ENCODE data around the gene SPARCL1. TPM values are rescaled to one million over a fixed set of nuclear protein-coding genes. Genes with fewer than 3 reads are reported as not detected.

SPARCL1 gene
- total and polyA plus RNA-seq, 2 experiments from 2014 or later, result 1.5 to 2.4 TPM

DNA sequence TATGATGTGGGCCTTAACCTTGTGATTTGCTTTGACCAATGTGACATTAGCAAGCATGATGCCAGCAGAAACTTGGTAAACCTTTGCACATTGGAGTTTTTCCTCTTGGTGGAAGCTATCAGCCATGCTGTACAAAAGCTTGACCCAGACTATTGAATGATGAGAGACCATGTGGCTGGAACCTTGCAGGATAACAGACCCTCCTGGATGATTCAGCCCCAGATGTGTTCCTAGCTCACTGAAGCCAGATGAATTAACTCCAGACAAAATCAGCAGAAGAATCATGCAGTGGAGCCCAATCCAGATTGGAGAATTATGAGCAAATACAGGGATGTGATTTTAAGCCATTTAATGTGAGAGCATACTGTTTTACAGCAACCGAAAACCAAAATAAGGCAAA is 16.8 kb downstream of the SPARCL1 start (continued):
- TF ChIP-seq, protein P1, sequence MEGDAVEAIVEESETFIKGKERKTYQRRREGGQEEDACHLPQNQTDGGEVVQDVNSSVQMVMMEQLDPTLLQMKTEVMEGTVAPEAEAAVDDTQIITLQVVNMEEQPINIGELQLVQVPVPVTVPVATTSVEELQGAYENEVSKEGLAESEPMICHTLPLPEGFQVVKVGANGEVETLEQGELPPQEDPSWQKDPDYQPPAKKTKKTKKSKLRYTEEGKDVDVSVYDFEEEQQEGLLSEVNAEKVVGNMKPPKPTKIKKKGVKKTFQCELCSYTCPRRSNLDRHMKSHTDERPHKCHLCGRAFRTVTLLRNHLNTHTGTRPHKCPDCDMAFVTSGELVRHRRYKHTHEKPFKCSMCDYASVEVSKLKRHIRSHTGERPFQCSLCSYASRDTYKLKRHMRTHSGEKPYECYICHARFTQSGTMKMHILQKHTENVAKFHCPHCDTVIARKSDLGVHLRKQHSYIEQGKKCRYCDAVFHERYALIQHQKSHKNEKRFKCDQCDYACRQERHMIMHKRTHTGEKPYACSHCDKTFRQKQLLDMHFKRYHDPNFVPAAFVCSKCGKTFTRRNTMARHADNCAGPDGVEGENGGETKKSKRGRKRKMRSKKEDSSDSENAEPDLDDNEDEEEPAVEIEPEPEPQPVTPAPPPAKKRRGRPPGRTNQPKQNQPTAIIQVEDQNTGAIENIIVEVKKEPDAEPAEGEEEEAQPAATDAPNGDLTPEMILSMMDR (conservative IDR thresholded peaks at IDR 0.05; ENCODE audit: low read depth in 2 of 2), result no peak
- TF ChIP-seq, protein P2, sequence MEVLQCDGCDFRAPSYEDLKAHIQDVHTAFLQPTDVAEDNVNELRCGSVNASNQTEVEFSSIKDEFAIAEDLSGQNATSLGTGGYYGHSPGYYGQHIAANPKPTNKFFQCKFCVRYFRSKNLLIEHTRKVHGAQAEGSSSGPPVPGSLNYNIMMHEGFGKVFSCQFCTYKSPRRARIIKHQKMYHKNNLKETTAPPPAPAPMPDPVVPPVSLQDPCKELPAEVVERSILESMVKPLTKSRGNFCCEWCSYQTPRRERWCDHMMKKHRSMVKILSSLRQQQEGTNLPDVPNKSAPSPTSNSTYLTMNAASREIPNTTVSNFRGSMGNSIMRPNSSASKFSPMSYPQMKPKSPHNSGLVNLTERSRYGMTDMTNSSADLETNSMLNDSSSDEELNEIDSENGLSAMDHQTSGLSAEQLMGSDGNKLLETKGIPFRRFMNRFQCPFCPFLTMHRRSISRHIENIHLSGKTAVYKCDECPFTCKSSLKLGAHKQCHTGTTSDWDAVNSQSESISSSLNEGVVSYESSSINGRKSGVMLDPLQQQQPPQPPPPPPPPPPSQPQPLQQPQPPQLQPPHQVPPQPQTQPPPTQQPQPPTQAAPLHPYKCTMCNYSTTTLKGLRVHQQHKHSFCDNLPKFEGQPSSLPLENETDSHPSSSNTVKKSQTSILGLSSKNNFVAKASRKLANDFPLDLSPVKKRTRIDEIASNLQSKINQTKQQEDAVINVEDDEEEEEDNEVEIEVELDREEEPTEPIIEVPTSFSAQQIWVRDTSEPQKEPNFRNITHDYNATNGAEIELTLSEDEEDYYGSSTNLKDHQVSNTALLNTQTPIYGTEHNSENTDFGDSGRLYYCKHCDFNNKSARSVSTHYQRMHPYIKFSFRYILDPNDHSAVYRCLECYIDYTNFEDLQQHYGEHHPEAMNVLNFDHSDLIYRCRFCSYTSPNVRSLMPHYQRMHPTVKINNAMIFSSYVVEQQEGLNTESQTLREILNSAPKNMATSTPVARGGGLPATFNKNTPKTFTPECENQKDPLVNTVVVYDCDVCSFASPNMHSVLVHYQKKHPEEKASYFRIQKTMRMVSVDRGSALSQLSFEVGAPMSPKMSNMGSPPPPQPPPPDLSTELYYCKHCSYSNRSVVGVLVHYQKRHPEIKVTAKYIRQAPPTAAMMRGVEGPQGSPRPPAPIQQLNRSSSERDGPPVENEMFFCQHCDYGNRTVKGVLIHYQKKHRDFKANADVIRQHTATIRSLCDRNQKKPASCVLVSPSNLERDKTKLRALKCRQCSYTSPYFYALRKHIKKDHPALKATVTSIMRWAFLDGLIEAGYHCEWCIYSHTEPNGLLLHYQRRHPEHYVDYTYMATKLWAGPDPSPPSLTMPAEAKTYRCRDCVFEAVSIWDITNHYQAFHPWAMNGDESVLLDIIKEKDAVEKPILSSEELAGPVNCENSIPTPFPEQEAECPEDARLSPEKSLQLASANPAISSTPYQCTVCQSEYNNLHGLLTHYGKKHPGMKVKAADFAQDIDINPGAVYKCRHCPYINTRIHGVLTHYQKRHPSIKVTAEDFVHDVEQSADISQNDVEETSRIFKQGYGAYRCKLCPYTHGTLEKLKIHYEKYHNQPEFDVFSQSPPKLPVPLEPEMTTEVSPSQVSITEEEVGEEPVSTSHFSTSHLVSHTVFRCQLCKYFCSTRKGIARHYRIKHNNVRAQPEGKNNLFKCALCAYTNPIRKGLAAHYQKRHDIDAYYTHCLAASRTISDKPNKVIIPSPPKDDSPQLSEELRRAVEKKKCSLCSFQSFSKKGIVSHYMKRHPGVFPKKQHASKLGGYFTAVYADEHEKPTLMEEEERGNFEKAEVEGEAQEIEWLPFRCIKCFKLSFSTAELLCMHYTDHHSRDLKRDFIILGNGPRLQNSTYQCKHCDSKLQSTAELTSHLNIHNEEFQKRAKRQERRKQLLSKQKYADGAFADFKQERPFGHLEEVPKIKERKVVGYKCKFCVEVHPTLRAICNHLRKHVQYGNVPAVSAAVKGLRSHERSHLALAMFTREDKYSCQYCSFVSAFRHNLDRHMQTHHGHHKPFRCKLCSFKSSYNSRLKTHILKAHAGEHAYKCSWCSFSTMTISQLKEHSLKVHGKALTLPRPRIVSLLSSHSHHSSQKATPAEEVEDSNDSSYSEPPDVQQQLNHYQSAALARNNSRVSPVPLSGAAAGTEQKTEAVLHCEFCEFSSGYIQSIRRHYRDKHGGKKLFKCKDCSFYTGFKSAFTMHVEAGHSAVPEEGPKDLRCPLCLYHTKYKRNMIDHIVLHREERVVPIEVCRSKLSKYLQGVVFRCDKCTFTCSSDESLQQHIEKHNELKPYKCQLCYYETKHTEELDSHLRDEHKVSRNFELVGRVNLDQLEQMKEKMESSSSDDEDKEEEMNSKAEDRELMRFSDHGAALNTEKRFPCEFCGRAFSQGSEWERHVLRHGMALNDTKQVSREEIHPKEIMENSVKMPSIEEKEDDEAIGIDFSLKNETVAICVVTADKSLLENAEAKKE (CRISPR knock-in tag; IDR thresholded peaks at IDR 0.05), result no peak

DNA sequence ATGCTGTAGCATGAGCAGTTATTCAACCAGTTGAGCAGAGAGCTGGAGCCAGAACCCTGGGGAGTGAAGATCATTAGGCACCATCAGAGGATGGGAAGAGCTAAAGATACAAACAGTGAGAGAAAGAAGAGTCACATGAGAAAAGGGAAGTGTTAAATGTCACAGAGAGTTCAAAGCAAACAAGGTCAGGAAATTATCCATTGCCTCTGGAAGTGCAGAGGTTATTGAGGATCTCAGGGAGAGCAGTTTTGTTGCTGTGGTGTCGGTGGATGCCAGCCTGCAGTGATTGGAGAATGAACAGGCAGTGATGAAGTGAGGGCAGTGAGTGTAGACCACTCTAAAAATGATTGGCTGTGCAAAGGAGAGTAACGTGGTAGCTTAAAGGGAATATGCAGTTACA is 17.7 kb downstream of the SPARCL1 start:
- H3K4me1 Mint-ChIP-seq, result peaks cover 6% of the 10 kb centered on the region; the same call in 2 of the 3 replicates
- no peak for TF ChIP-seq EZH2 (IDR thresholded peaks at IDR 0.05; ENCODE audit: low read depth, unreplicated experiment)
- no peak for TF ChIP-seq ZNF114 (CRISPR knock-in tag; IDR thresholded peaks at IDR 0.05)
- TF ChIP-seq, protein P2 (CRISPR knock-in tag; IDR thresholded peaks at IDR 0.05), result no peak
- TF ChIP-seq, protein P3, sequence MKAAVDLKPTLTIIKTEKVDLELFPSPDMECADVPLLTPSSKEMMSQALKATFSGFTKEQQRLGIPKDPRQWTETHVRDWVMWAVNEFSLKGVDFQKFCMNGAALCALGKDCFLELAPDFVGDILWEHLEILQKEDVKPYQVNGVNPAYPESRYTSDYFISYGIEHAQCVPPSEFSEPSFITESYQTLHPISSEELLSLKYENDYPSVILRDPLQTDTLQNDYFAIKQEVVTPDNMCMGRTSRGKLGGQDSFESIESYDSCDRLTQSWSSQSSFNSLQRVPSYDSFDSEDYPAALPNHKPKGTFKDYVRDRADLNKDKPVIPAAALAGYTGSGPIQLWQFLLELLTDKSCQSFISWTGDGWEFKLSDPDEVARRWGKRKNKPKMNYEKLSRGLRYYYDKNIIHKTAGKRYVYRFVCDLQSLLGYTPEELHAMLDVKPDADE (IDR thresholded peaks at IDR 0.05), result no peak
- TF ChIP-seq ZNF331 (CRISPR knock-in tag; IDR thresholded peaks at IDR 0.05; ENCODE audit: low read depth), result no peak

More for the DNA sequence above, 17.7 kb downstream of the SPARCL1 start:
- Mint-ChIP-seq H3K9me3 (peaks cover 3% of the 10 kb centered on the region; the same call in 1 of the 3 replicates), H3K36me3 (ENCODE audit: low read depth) (no peaks in the 10 kb centered on the region), H3K27me3 (ENCODE audit: insufficient read depth, low read depth, poor library complexity) (peaks cover 6% of the 10 kb centered on the region), H3K27ac (no peak overlapping the region), H3K4me3 (no peak overlapping the region)
- H3K27ac ChIP-seq (ENCODE audit: low read depth), result no peak overlapping the region
- peaks cover 6% of the 10 kb centered on the region; the same call in 1 of the 2 replicates for H3K9me2 ChIP-seq (ENCODE audit: insufficient read depth)
- ATAC-seq (no peak), DNase-seq (ENCODE audit: low spot score) (no peak)
- H2AFZ ChIP-seq, result no peak overlapping the region
- H3K79me2 ChIP-seq (replicated peaks; ENCODE audit: insufficient read depth), result no peaks in the 10 kb centered on the region
- no peaks in the 10 kb centered on the region for H3K36me3 ChIP-seq (ENCODE audit: insufficient read depth)
- no peak overlapping the region for H3K4me2 ChIP-seq
- no peaks in the 10 kb centered on the region for H3K27me3 ChIP-seq (ENCODE audit: insufficient read depth)
- H3F3A ChIP-seq (replicated peaks; ENCODE audit: low read depth), result no peaks in the 10 kb centered on the region
- no peaks in the 10 kb centered on the region for H4K20me1 ChIP-seq (replicated peaks; ENCODE audit: insufficient read depth)
- H3K4me1 ChIP-seq (ENCODE audit: insufficient read depth), result no peaks in the 10 kb centered on the region
- no peak overlapping the region for H3K4me3 ChIP-seq
